Adrenal gland (tissue), 5 donors: ENCODE results near the gene MCOLN2.
"Not testable (repeated sequence)": the region's sequence is repeated elsewhere in the genome, so short reads cannot be mapped to it uniquely, and the experiment has no call there.

ENCODE experiments used
- CTCF ChIP-seq, 6 experiments: fragments of 450-650 bp in 4 of 6; fragments of 200-600 bp in 2 of 6; sonication (generic) in 1 of 6; IDR thresholded peaks; 1 replicate in 5 of 6; 2 replicates in 1 of 6; pipeline versions ENCODE4 v1.5.1 to v1.8.0; 2016 to 2021; ENCODE audit warnings: antibody characterized with exemption in 6 of 6, mild to moderate bottlenecking in 2 of 6, moderate library complexity in 1 of 6
- POLR2A ChIP-seq, 2 donors: fragments of 450-650 bp; IDR thresholded peaks; one replicate each; pipeline ENCODE4 v1.6.1; 2017; ENCODE audit warnings: antibody characterized with exemption in 2 of 2, mild to moderate bottlenecking in 2 of 2, moderate library complexity in 1 of 2
- donor health status: DM: no; HTN: no; CAD: no.

DNA sequence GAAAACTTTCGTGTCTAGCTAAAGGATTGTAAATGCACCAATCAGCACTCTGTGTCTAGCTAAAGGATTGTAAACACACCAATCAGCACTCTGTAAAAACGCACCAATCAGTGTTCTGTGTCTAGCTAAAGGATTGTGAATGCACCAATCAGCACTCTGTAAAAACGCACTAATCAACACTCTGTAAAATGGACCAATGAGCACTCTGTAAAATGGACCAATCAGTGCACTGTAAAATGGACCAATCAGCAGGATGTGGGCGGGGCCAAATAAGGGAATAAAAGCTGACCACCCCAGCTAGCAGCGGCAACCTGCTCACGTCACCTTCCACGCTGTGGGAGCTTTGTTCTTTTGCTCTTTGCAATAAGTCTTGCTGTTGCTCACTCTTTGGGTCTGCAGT lies 94.2 kb downstream of the MCOLN2 start:
- TF ChIP-seq CTCF, POLR2A (IDR thresholded peaks at IDR 0.05): not testable (repeated sequence)
